ENCODE measurements around the gene MFSD12.

MFSD12 gene

DNA sequence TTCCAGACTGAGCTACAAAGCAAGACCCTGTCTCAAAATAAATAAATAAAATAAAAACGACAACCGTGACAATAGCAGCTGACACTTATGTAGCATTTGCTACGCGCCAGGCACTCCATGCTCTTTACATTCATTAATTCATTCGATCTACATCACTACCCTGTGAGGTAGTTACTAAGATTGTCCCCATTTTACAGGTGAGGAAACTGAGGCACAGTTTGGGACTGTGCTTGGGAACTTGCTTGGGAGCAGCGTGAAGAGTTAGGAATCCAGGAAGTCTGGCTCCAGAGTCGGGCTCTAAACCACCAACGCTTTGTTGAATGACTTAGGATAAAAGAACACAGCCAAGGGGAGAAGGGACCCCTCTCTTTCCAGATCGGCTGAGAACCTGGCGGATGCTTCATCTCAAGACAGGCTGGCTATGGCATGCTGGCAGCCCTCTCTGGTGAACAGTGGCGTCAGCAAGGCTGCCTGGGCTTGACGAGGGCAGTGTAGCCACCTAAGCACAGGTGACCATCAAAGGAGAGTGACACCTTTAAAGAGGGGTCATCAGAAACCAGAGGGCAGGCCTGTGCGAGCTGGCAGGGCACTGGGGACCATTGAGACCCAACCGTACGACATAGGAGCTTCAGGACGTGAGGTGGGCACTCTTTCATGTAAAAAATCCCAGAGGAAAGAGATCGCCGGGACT lies 57.5 kb downstream of the MFSD12 start:
- peak overlapping the region; percentile 89 for H3K27ac ChIP-seq
- TF ChIP-seq, protein P1, sequence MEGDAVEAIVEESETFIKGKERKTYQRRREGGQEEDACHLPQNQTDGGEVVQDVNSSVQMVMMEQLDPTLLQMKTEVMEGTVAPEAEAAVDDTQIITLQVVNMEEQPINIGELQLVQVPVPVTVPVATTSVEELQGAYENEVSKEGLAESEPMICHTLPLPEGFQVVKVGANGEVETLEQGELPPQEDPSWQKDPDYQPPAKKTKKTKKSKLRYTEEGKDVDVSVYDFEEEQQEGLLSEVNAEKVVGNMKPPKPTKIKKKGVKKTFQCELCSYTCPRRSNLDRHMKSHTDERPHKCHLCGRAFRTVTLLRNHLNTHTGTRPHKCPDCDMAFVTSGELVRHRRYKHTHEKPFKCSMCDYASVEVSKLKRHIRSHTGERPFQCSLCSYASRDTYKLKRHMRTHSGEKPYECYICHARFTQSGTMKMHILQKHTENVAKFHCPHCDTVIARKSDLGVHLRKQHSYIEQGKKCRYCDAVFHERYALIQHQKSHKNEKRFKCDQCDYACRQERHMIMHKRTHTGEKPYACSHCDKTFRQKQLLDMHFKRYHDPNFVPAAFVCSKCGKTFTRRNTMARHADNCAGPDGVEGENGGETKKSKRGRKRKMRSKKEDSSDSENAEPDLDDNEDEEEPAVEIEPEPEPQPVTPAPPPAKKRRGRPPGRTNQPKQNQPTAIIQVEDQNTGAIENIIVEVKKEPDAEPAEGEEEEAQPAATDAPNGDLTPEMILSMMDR (IDR thresholded peaks at IDR 0.05) = no peak
- no peak for TF ChIP-seq ZFX (IDR thresholded peaks at IDR 0.05; ENCODE audit: borderline replicate concordance)

DNA sequence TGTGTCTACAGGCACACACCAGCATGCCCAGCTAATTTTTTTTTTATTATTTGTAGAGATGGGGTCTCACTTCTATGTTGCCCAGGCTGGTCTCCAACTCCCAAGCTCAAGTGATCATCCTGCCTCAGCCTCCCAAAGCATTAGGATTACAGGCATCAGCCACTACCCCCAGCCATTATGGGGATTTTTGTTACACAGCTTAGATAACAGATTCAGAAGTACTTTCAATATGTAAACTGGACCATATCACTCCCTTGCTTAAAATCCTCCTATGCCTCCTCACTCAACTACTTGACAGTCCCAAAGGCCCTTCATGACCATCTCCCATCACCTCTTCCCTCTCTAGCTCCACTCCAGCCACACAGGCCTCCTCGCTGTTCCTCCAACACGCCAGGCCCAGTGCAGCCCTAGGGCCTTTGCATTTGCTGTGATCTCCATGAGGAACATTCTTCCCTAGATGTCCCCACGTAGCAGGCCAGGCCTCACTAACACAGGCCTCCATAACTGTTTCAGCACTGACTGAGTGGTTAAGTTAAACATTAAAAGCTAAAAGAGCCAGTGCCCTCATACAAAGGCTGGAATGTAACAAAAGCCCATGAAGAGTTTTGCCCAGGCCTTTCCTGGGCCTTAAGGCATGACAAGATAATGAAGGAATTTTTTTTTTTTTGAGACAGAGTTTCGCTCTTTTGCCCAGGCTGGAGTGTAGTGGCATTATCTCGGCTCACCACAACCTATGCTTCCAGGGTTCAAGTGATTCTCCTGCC lies 59.4 kb downstream of the MFSD12 start:
- TF ChIP-seq ZFX (IDR thresholded peaks at IDR 0.05; ENCODE audit: borderline replicate concordance) = no peak
- TF ChIP-seq, protein P1 (IDR thresholded peaks at IDR 0.05) = no peak
- no peak overlapping the region for H3K27ac ChIP-seq

DNA sequence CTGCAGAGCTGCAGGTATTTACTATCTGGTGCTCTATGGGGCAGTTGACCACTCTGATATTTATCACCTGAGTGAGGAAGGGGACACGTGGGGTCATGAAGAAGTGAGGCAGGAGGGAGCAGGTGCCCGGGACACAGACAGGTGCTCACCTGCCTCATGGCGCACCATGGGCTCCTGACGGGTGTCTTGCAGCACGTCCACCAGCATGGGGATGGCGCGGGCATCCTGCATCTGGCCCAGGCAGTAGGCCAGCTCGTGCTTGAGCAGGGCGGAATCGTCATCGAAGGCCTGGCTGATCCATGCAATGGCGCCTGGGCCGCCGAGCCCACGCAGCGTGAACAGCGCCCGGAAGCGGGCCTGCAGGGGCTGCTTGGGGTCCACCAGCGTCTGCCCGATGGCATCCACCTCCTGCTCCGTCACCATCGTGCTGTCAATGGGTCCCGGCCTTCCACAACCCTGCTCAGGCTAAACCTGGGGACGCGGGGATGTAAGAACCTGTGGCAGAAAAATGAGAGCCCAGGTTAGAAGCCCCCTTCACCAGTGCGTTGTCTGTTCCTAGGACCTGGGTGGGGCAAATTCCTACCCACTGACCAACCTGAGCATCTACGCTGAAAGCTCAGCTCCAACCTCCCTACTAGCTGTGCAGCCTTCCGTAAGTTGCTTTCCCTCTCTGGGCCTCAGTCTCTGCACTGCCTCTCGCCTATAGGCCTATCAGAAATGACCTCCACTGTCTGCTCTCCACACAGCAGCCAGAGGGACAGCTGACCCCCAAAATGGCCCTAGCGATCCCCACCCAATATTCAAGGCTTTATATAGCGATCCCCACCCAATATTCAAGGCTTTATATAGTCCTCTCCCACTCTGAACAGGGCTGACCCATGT lies 60.8 kb downstream of the MFSD12 start:
- TF ChIP-seq, protein P1 (IDR thresholded peaks at IDR 0.05) = no peak
- no peak for TF ChIP-seq ZFX (IDR thresholded peaks at IDR 0.05; ENCODE audit: borderline replicate concordance)
- no peak overlapping the region for H3K27ac ChIP-seq

DNA sequence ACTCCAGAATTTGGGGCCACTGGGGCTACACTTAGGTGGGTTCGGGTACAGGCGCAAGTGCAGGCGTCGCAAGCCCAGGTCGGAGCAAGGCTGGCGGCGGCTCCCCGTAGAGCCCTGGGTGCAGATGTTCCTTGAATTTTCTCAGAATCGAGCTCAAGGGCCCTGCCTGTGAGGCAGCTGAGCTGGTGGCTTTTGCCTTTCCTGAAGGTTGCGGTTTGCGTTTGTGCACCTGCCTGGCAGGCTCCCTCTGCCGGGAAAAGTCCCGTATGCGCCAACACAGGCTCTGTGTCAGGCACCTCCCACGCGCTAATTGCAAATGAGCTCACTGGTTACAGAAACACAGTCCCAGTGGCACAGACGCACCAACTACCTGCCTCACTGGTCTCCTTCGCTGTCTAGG lies 62.8 kb downstream of the MFSD12 start:
- TF ChIP-seq ZFX (IDR thresholded peaks at IDR 0.05; ENCODE audit: borderline replicate concordance) = no peak
- TF ChIP-seq, protein P1 (IDR thresholded peaks at IDR 0.05) = no peak
- H3K27ac ChIP-seq = no peak overlapping the region

All from 22Rv1 (cell line).